Mesenchymal stem cell (in vitro differentiated cells and primary cell): ENCODE measurements around the gene FLYWCH1.
A peak's percentile ranks its signal among the peaks of the same experiment; 100 is the strongest.

Experiments used
- DNase-seq: peaks from one replicate; pipeline ENCODE4 v3.0.0-alpha.2; 2013
- H2AFZ ChIP-seq: one replicate; pipeline ENCODE4 v1.6.1; 2013; ENCODE audit warnings: low read depth, mild to moderate bottlenecking, control low read depth, inconsistent platforms, low read length, moderate library complexity
- H2AK5ac ChIP-seq: 2 replicates; pipeline ENCODE4 v1.6.1; 2013; ENCODE audit warnings: low read length, moderate library complexity, mild to moderate bottlenecking, inconsistent platforms; ENCODE audit not compliant: severe bottlenecking
- H2BK120ac ChIP-seq: one replicate; pipeline ENCODE4 v1.6.1; 2013; ENCODE audit warnings: low read depth, mild to moderate bottlenecking, inconsistent platforms, low read length, moderate library complexity
- H2BK12ac ChIP-seq, 2 experiments: one replicate each; pipeline ENCODE4 v1.6.1; 2013; ENCODE audit warnings: inconsistent platforms in 2 of 2, low read length in 2 of 2, mild to moderate bottlenecking in 2 of 2, moderate library complexity in 2 of 2, control low read depth in 1 of 2
- H2BK15ac ChIP-seq: one replicate; pipeline ENCODE4 v1.6.1; 2013; ENCODE audit warnings: mild to moderate bottlenecking, low read depth, inconsistent platforms; ENCODE audit not compliant: poor library complexity, severe bottlenecking
- H2BK5ac ChIP-seq: 2 replicates; pipeline ENCODE4 v1.6.1; 2013; ENCODE audit warnings: low read depth, mild to moderate bottlenecking, low read length, control low read depth, inconsistent platforms; ENCODE audit not compliant: poor library complexity, severe bottlenecking
- H3K14ac ChIP-seq, 2 experiments: one replicate each; pipeline ENCODE4 v1.6.1; 2013; ENCODE audit warnings: inconsistent platforms in 2 of 2, low read length in 2 of 2, control low read depth in 1 of 2, mild to moderate bottlenecking in 1 of 2, moderate library complexity in 1 of 2
- H3K18ac ChIP-seq, 2 experiments: one replicate each; pipeline ENCODE4 v1.6.1; 2013; ENCODE audit warnings: inconsistent platforms in 2 of 2, low read length in 2 of 2, control low read depth in 1 of 2, low read depth in 1 of 2, mild to moderate bottlenecking in 1 of 2
- H3K23ac ChIP-seq, 2 experiments: one replicate each; pipeline ENCODE4 v1.6.1; 2013; ENCODE audit warnings: inconsistent platforms in 2 of 2, low read length in 2 of 2, mild to moderate bottlenecking in 2 of 2, moderate library complexity in 2 of 2, control low read depth in 1 of 2
- H3K27ac ChIP-seq: 2 replicates; pipeline ENCODE4 v1.5.1; 2013; ENCODE audit warnings: mild to moderate bottlenecking, moderate library complexity, low read length, control low read depth, inconsistent platforms; ENCODE audit not compliant: poor library complexity, severe bottlenecking
- H3K27me3 ChIP-seq, 2 experiments: 2 replicates each; pipeline versions ENCODE4 v1.6.1 to v1.7.0; 2013; ENCODE audit warnings: low read length in 2 of 2, mild to moderate bottlenecking in 2 of 2, moderate library complexity in 2 of 2, control low read depth in 1 of 2, inconsistent platforms in 1 of 2; ENCODE audit not compliant: control insufficient read depth in 1 of 2, insufficient read depth in 1 of 2
- H3K36me3 ChIP-seq, 2 experiments: 2 replicates each; pipeline versions ENCODE4 v1.6.1 to v1.7.0; 2013; ENCODE audit warnings: low read length in 2 of 2, control low read depth in 1 of 2, inconsistent platforms in 1 of 2, low read depth in 1 of 2, mild to moderate bottlenecking in 1 of 2; ENCODE audit not compliant: insufficient read depth in 2 of 2, control insufficient read depth in 1 of 2
- H3K4ac ChIP-seq, 2 experiments: one replicate each; pipeline ENCODE4 v1.6.1; 2013; ENCODE audit warnings: inconsistent platforms in 2 of 2, low read length in 2 of 2, mild to moderate bottlenecking in 2 of 2, moderate library complexity in 2 of 2, control low read depth in 1 of 2, low read depth in 1 of 2
- H3K4me1 ChIP-seq: 2 replicates; pipeline ENCODE4 v1.6.1; 2013; ENCODE audit warnings: low read depth, low read length, control low read depth; ENCODE audit not compliant: control insufficient read depth, insufficient read depth
- H3K4me2 ChIP-seq: 2 replicates; pipeline ENCODE4 v1.6.1; 2013; ENCODE audit warnings: low read length, mild to moderate bottlenecking, inconsistent platforms; ENCODE audit not compliant: poor library complexity, severe bottlenecking
- H3K4me3 ChIP-seq, 2 experiments: 2 replicates each; pipeline versions ENCODE4 v1.5.1 to v1.7.0; 2013; ENCODE audit warnings: low read length in 2 of 2, mild to moderate bottlenecking in 2 of 2, control low read depth in 1 of 2, low read depth in 1 of 2; ENCODE audit not compliant: insufficient read depth in 1 of 2
- H3K79me1 ChIP-seq: replicated peaks from 2 replicates; pipeline ENCODE4 v1.6.1; 2013; ENCODE audit warnings: mild to moderate bottlenecking, control low read depth, low read length, inconsistent platforms; ENCODE audit not compliant: poor library complexity, severe bottlenecking
- H3K9ac ChIP-seq: 2 replicates; pipeline ENCODE4 v1.7.0; 2013; ENCODE audit warnings: mild to moderate bottlenecking, low read length, moderate library complexity
- H3K9me3 ChIP-seq: 2 replicates; pipeline ENCODE4 v1.7.0; 2013; ENCODE audit warnings: mild to moderate bottlenecking, low read length; ENCODE audit not compliant: control insufficient read depth
- H4K8ac ChIP-seq: one replicate; pipeline ENCODE4 v1.6.1; 2013; ENCODE audit warnings: inconsistent platforms, mild to moderate bottlenecking, low read length, moderate library complexity
- H4K91ac ChIP-seq: one replicate; pipeline ENCODE4 v1.6.1; 2013; ENCODE audit warnings: mild to moderate bottlenecking, low read length, inconsistent platforms
- WGBS: methylation state at CpG from one replicate; pipeline ENCODE4 v1.1.7; 2013; ENCODE audit warnings: mixed read lengths; 5-methylcytosine and 5-hydroxymethylcytosine counted together

Gene FLYWCH1

DNA sequence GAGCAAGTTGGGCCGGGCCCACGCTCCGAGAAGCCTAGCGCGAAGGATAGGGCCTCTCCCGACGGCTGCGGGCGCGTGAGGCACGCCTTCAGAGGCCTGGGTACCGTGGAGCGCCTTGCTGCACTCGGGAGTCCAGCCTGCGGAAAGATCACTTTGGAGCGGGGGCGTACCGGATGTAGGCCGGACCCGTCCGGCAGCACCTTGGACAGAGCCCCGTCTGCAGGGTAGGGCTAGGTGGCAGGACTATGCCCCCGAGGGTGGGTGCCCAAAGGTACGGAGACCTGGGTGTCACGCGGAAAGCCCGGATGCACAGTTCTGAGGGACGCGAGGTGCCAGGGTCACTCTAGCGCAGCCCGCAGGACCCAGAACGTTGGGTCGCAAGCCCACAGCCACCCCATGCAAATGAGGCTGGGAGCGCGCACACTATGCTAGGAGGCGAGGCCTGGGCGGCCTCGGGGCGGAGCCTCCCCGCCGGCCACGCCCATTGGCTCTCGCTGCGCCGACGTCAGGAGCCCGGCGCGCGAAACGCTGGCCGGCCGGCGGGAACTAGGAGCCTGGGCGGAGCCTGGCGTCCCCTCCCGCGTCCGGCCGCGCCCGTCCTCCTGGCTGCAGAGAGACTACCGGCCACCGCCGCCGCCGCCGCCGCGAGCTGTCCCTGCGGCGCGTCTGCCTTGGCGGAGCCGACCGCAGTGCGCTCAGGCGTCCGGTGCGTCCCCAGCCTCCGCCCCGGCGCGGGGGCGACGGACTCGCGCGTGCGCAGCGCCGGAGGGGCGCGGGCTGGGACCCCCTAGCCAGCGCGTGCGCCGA lies 57.2 kb downstream of the FLYWCH1 start, which contains the start of gene PAQR4:
Gene PAQR4, plus strand, starts transcription at position 611 of the 807 bp plus-strand sequence. CDS start 327 bp downstream, outside the sequence.
- H3K27ac ChIP-seq = no peak within 1 kb of the TSS
- peak within 1 kb of the TSS; percentile 92 for H2AFZ ChIP-seq
- peak within 1 kb of the TSS in 1 of 2 experiments; percentile 99 for H3K23ac ChIP-seq
- H3K18ac ChIP-seq = peak within 1 kb of the TSS in 1 of 2 experiments; percentile 85
- H2BK120ac ChIP-seq = peak within 1 kb of the TSS; percentile 44
- H2AK5ac ChIP-seq = no peak within 1 kb of the TSS
- DNase-seq = peak; percentile 88
- H2BK5ac ChIP-seq = no peak within 1 kb of the TSS
- H2BK15ac ChIP-seq = peak within 1 kb of the TSS; percentile 15
- no peak within 1 kb of the TSS for H4K91ac ChIP-seq
- no peaks in the 10 kb centered on the region for H3K9me3 ChIP-seq
- peak within 1 kb of the TSS; percentile 80 to 83 for H3K4me3 ChIP-seq
- WGBS = 2% methylated on average over 94 of the region's 98 CpGs
- H3K4me1 ChIP-seq = peaks cover 51% of the 10 kb centered on the region
- peaks cover 11% of the 10 kb centered on the region for H3K79me1 ChIP-seq
- H4K8ac ChIP-seq = no peak within 1 kb of the TSS
- H3K4ac ChIP-seq = peak within 1 kb of the TSS; percentile 42 to 56
- peak within 1 kb of the TSS in 1 of 2 experiments; percentile 95 for H3K14ac ChIP-seq
- H3K4me2 ChIP-seq = peak within 1 kb of the TSS; percentile 100
- H3K36me3 ChIP-seq = peaks cover 0 to 23% of the 10 kb centered on the region in 2 experiments
- peak within 1 kb of the TSS; percentile 48 for H3K9ac ChIP-seq
- H3K27me3 ChIP-seq = peaks cover 30 to 45% of the 10 kb centered on the region in 2 experiments
- no peak within 1 kb of the TSS for H2BK12ac ChIP-seq

DNA sequence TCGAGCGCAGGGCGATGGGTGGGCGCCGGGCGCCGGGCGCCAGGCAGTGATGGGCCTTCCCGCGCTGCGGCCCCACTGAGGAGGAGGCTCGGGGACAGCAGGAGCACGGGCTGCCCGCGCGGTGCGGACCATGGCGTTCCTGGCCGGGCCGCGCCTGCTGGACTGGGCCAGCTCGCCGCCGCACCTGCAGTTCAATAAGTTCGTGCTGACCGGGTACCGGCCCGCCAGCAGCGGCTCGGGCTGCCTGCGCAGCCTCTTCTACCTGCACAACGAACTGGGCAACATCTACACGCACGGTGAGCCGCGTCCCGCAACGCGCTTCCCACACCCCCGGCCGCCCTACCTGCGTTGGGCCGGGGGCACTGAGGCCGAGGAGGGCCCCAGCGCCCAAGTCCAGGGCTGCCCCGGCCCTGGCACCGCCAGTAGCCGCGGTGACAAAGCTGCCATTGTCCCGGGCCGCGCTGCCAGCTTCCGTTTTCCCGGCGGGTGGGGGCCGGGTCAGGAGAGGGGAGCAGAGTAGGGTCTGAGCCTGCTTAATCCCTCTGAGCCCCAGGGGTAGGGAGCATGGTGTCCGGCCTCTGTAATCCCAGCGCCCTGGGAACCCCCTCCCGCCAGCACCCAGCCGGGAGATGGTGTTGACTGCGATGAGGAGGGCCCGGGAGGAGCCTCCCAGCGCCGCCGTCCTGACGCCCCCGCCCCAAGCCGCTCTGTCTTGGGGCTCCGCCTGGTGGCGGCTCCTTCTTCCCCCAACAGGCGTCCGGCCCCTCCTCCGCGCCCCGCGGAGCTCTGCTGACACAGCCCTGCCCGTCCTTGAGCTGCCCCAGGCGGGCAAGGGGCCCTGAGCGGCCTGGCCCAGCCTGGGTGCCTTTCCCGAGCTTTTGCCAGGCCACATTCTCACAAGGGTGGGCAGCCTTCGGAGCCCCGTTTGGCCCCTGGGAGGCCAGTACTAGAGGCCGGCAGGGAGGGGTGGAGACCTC lies 58.1 kb downstream of the FLYWCH1 start:
- Histone ChIP-seq H3K18ac (peak overlapping the region in 1 of 2 experiments; percentile 85), H3K4me1 (peaks cover 44% of the 10 kb centered on the region), H3K9me3 (no peaks in the 10 kb centered on the region), H3K9ac (peak overlapping the region; percentile 48), H3K4me3 (peak overlapping the region; percentile 80 to 83), H2BK120ac (peak overlapping the region; percentile 44), H2BK12ac (no peak overlapping the region), H2BK15ac (peak overlapping the region; percentile 19), H2AFZ (peak overlapping the region; percentile 92), H3K4me2 (peak overlapping the region; percentile 100), H3K27ac (no peak overlapping the region), H3K79me1 (peaks cover 11% of the 10 kb centered on the region), H4K91ac (no peak overlapping the region), H3K36me3 (peaks cover 0 to 32% of the 10 kb centered on the region in 2 experiments), H3K4ac (peak overlapping the region; percentile 42 to 56), H4K8ac (no peak overlapping the region), H3K14ac (peak overlapping the region in 1 of 2 experiments; percentile 95), H2BK5ac (peak overlapping the region; percentile 45), H3K23ac (peak overlapping the region in 1 of 2 experiments; percentile 99), H2AK5ac (no peak overlapping the region), H3K27me3 (peaks cover 24 to 36% of the 10 kb centered on the region in 2 experiments)
- DNase-seq = peak; percentile 74
- 2% methylated on average over 56 of the region's 83 CpGs for WGBS

DNA sequence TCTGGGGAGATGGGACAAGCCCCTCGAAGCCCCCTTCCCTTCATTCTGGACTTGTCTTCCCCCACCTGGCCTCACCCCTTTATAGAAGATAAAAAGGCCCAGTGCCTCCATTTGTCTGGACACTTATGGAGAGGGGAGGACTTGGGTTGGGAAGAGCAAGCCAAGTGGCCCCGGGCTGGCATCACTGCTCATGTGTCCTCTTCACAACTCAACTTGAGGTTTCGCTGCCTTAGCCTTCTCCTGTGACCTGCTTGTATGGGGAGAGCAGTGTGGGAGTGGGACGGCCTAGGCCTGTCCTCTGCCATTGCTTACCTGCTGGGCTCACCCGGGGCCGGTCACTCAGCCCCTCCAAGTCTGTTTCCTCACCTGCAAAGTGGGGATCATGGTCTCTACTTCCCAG lies 58.8 kb downstream of the FLYWCH1 start:
- no peak overlapping the region for H3K14ac ChIP-seq
- H2BK15ac ChIP-seq = peak overlapping the region; percentile 19
- peaks cover 18 to 31% of the 10 kb centered on the region in 2 experiments for H3K27me3 ChIP-seq
- peaks cover 11% of the 10 kb centered on the region for H3K79me1 ChIP-seq
- no peak overlapping the region for H2BK12ac ChIP-seq
- peak overlapping the region; percentile 45 for H2BK5ac ChIP-seq
- H3K9me3 ChIP-seq = no peaks in the 10 kb centered on the region
- no peak overlapping the region for H2AFZ ChIP-seq
- no peak overlapping the region for H4K8ac ChIP-seq
- WGBS = 90% methylated on average over 5 of the region's 6 CpGs
- peak overlapping the region in 1 of 2 experiments; percentile 80 for H3K4me3 ChIP-seq
- H3K23ac ChIP-seq = no peak overlapping the region
- H2BK120ac ChIP-seq = no peak overlapping the region
- H3K4me2 ChIP-seq = peak overlapping the region; percentile 100
- H2AK5ac ChIP-seq = no peak overlapping the region
- peaks cover 0 to 39% of the 10 kb centered on the region in 2 experiments for H3K36me3 ChIP-seq
- H4K91ac ChIP-seq = no peak overlapping the region
- H3K18ac ChIP-seq = no peak overlapping the region
- no peak overlapping the region for H3K4ac ChIP-seq
- no peak for DNase-seq
- no peak overlapping the region for H3K27ac ChIP-seq
- peaks cover 41% of the 10 kb centered on the region for H3K4me1 ChIP-seq
- H3K9ac ChIP-seq = no peak overlapping the region
